ENCODE data around the gene LRTM2. TPM values are rescaled to one million over a fixed set of nuclear protein-coding genes. Genes with fewer than 3 reads are reported as not detected.

LRTM2 gene
- total and polyA plus RNA-seq, 7 donors = 0.09 to 0.41 TPM; not detected in 5

GRCh38 chr12:1778911-1779310 lies 41.5 kb upstream of the LRTM2 start:
- 93 to 98% methylated on average over 4 of the region's 4 CpGs for WGBS, 2 donors
- no peaks in the 10 kb centered on the region for H3K9me3 ChIP-seq
- no peak for DNase-seq
- intact Hi-C loops (cut with DNase I) = no loop called here
- peaks cover 0 to 9% (median 2%) of the 10 kb centered on the region in 4 donors for H3K36me3 ChIP-seq
- TF ChIP-seq, protein P1, sequence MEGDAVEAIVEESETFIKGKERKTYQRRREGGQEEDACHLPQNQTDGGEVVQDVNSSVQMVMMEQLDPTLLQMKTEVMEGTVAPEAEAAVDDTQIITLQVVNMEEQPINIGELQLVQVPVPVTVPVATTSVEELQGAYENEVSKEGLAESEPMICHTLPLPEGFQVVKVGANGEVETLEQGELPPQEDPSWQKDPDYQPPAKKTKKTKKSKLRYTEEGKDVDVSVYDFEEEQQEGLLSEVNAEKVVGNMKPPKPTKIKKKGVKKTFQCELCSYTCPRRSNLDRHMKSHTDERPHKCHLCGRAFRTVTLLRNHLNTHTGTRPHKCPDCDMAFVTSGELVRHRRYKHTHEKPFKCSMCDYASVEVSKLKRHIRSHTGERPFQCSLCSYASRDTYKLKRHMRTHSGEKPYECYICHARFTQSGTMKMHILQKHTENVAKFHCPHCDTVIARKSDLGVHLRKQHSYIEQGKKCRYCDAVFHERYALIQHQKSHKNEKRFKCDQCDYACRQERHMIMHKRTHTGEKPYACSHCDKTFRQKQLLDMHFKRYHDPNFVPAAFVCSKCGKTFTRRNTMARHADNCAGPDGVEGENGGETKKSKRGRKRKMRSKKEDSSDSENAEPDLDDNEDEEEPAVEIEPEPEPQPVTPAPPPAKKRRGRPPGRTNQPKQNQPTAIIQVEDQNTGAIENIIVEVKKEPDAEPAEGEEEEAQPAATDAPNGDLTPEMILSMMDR (IDR thresholded peaks at IDR 0.05) = no peak
- no peak for TF ChIP-seq EP300 (IDR thresholded peaks at IDR 0.05)
- no peak for TF ChIP-seq POLR2AphosphoS5 (IDR thresholded peaks at IDR 0.05)
- no peak for TF ChIP-seq POLR2A (IDR thresholded peaks at IDR 0.05)
- no peak overlapping the region for H3K4me3 ChIP-seq
- no peak overlapping the region for H3K27ac ChIP-seq
- H3K4me1 ChIP-seq = peaks cover 0 to 21% (median 14%) of the 10 kb centered on the region in 4 donors
- H3K27me3 ChIP-seq = no peaks in the 10 kb centered on the region

DNA sequence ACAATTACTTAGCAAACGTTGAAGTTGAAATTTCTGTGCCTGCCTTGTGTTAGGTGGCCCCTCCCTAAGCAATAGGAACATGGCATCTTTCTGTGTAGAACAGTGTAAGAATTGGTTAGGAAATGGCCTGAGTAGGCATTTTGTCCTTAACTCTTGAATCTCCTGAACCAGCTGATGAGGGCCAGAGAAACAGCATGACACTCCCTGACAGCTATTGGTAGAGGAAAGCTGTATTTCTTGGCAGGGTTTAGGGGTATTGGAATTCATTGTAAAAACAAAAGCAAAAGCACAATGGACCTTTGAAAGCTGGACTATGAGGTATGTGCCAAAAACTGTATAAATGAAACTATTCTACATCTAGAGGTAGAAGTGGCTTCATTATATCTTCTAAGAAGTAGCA lies 40.6 kb upstream of the LRTM2 start:
- WGBS, 2 donors = 59% methylated on average over 1 of the region's 1 CpG
- H3K4me1 ChIP-seq = peaks cover 0 to 18% (median 12%) of the 10 kb centered on the region in 4 donors
- TF ChIP-seq POLR2A (IDR thresholded peaks at IDR 0.05) = no peak
- TF ChIP-seq EP300 (IDR thresholded peaks at IDR 0.05) = no peak
- TF ChIP-seq, protein P1 (IDR thresholded peaks at IDR 0.05) = no peak
- no peak for TF ChIP-seq POLR2AphosphoS5 (IDR thresholded peaks at IDR 0.05)

DNA sequence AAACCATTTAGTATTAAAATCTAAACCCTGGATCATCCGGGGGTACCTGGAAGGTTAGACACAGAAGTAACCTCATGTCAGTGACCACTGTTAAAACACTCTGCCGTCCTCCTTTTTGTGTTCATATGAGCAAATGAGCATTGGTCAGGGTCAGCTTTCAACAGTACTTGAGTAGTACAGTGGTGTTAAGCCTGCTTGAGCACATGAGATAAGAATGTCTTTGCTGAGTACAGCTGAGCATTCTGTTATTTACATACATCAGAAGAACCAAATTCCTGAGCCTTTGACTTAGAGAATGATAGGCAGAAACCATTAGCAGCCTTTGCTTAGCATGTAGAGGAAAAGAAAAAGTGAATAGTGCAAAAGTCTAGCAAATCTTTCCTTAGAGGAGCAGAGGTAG lies 38.6 kb upstream of the LRTM2 start:
- Histone ChIP-seq H3K4me1 (peaks cover 0 to 18% (median 12%) of the 10 kb centered on the region in 4 donors), H3K4me3 (no peak overlapping the region), H3K27me3 (no peaks in the 10 kb centered on the region), H3K9me3 (no peaks in the 10 kb centered on the region), H3K27ac (no peak overlapping the region), H3K36me3 (peaks cover 0 to 31% (median 6%) of the 10 kb centered on the region in 4 donors)
- intact Hi-C loops (cut with DNase I) = no loop called here
- DNase-seq = no peak
- TF ChIP-seq POLR2A (IDR thresholded peaks at IDR 0.05) (no peak), POLR2AphosphoS5 (IDR thresholded peaks at IDR 0.05) (no peak), EP300 (IDR thresholded peaks at IDR 0.05) (no peak)
- TF ChIP-seq, protein P1 (IDR thresholded peaks at IDR 0.05) = no peak
- 67 to 78% methylated on average over 2 of the region's 2 CpGs for WGBS, 2 donors

More for the DNA sequence above, 40.6 kb upstream of the LRTM2 start:
- peaks cover 0 to 14% (median 4%) of the 10 kb centered on the region in 4 donors for H3K36me3 ChIP-seq
- DNase-seq = no peak
- H3K27me3 ChIP-seq = no peaks in the 10 kb centered on the region
- intact Hi-C loops (cut with DNase I) = no loop called here
- no peaks in the 10 kb centered on the region for H3K9me3 ChIP-seq
- H3K27ac ChIP-seq = no peak overlapping the region
- no peak overlapping the region for H3K4me3 ChIP-seq

DNA sequence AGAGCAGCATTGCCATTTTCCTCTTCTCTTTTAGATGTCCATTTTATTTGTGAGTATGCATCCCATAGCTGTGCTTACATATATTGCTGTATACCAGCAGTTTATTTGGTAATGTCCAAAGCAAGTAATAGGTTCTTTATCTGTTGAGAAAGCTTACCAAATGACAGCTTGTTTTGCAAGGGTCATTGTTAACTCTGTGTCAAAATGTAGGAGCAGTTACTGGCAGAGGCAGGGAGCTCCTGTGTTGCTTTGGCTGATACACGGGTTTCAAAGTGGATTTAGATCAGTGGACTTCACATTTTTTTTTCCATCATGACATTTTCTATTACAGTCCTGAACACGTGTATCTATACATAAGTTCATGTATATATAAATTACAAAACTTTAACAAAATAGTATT lies 38.1 kb upstream of the LRTM2 start:
- DNase-seq = no peak
- H3K27me3 ChIP-seq = no peaks in the 10 kb centered on the region
- intact Hi-C loops (cut with DNase I) = no loop called here
- H3K9me3 ChIP-seq = no peaks in the 10 kb centered on the region
- H3K4me1 ChIP-seq = peaks cover 0 to 18% (median 12%) of the 10 kb centered on the region in 4 donors
- TF ChIP-seq EP300 (IDR thresholded peaks at IDR 0.05) = no peak
- no peak for TF ChIP-seq POLR2AphosphoS5 (IDR thresholded peaks at IDR 0.05)
- TF ChIP-seq POLR2A (IDR thresholded peaks at IDR 0.05) = no peak
- TF ChIP-seq, protein P1 (IDR thresholded peaks at IDR 0.05) = no peak
- H3K36me3 ChIP-seq = peaks cover 0 to 31% (median 6%) of the 10 kb centered on the region in 4 donors
- no peak overlapping the region for H3K27ac ChIP-seq
- 77% methylated on average over 2 of the region's 2 CpGs for WGBS, 2 donors
- no peak overlapping the region for H3K4me3 ChIP-seq

DNA sequence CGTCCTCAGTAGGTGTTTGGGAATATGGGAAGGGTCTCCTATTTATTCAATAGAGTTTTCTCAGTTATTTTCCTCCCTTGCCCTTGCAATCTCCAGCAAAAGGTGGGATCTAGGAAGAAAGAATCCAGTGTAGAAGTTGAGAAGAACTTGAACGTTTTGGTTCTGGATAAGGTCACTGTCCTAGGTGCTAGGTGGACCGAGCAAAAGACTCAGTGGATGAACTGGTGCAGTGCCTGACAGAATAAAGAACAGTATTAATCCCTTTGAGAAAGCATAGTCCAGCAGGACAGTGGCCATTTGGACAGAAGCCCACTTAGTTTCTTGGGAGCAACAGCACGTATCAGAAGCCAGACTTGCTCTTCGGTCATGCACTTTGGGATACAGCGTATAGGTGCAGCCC lies 32.7 kb upstream of the LRTM2 start:
- peaks cover 0 to 9% (median 0%) of the 10 kb centered on the region in 4 donors for H3K4me1 ChIP-seq
- no peak overlapping the region for H3K27ac ChIP-seq
- H3K36me3 ChIP-seq = peaks cover 0 to 25% (median 6%) of the 10 kb centered on the region in 4 donors
- 79 to 86% methylated on average over 6 of the region's 6 CpGs for WGBS, 2 donors
- no peak overlapping the region for H3K4me3 ChIP-seq
- no peak for DNase-seq
- no peaks in the 10 kb centered on the region for H3K27me3 ChIP-seq
- intact Hi-C loops (cut with DNase I) = no loop called here
- TF ChIP-seq POLR2AphosphoS5 (IDR thresholded peaks at IDR 0.05) = no peak
- TF ChIP-seq EP300 (IDR thresholded peaks at IDR 0.05) = no peak
- no peak for TF ChIP-seq POLR2A (IDR thresholded peaks at IDR 0.05)
- TF ChIP-seq, protein P1 (IDR thresholded peaks at IDR 0.05) = no peak
- H3K9me3 ChIP-seq = no peaks in the 10 kb centered on the region

Data from sigmoid colon (tissue), 7 donors.